ENCODE measurements around the gene KCNMA1.
A peak's percentile ranks its signal among the peaks of the same experiment; 100 is the strongest.

GRCh38 chr10:77478247-77478961 is 159.2 kb downstream of the KCNMA1 start:
- TF ChIP-seq, protein P1, sequence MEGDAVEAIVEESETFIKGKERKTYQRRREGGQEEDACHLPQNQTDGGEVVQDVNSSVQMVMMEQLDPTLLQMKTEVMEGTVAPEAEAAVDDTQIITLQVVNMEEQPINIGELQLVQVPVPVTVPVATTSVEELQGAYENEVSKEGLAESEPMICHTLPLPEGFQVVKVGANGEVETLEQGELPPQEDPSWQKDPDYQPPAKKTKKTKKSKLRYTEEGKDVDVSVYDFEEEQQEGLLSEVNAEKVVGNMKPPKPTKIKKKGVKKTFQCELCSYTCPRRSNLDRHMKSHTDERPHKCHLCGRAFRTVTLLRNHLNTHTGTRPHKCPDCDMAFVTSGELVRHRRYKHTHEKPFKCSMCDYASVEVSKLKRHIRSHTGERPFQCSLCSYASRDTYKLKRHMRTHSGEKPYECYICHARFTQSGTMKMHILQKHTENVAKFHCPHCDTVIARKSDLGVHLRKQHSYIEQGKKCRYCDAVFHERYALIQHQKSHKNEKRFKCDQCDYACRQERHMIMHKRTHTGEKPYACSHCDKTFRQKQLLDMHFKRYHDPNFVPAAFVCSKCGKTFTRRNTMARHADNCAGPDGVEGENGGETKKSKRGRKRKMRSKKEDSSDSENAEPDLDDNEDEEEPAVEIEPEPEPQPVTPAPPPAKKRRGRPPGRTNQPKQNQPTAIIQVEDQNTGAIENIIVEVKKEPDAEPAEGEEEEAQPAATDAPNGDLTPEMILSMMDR (IDR thresholded peaks at IDR 0.05): no peak
- TF ChIP-seq POLR2AphosphoS5 (IDR thresholded peaks at IDR 0.05): peak; percentile 65
